ENCODE data around the gene ITIH1.
A peak's percentile ranks its signal among the peaks of the same experiment; 100 is the strongest.

Gene ITIH1

DNA sequence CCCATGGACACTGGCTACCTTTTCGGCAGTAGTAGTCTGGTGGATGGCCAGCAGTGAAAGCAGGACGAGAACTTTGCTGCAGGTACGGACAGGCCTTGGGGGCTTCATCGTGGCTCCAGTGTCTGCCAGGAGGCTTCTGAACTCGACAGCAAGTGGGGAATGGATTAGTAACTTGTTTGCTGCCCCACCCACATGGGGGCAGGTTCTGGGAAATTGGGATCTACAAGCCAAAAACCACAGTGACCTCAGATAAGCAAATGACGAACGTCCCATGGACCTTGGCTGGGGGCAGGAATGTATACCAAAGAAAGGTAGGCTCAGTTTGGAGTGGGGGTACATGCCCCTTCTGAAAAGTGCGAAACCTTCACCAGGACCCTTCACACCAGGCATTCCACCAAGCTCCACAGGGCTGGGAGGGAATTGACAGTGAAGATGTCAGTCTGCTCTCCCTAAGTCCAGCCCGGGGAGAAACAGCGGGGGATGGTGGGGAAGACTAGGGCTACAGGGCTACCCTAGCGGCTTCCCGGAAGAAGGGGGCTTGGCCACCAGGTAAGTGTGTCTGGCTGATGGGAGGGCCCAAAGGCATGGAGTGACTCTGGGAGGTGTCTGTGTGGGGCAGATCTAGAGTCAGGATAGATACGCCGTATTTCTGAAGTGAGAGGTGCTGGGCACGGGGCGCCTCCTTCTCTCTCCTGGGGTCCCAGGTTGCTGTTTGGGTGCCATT is 53.3 kb downstream of the ITIH1 start, which contains the start of gene ITIH4:
TSS of gene ITIH4 (minus strand) at position 138 of the 724 bp plus-strand sequence. CDS start at position 108, 30 bp downstream.
- TF ChIP-seq CTCF (IDR thresholded peaks at IDR 0.05; ENCODE audit: low read depth, low read length, missing control alignments) = no peak
- no peak within 1 kb of the TSS for H3K4me3 ChIP-seq (ENCODE audit: low read depth, low read length)
- DNase-seq (ENCODE audit: low read depth) = no peak
- in situ Hi-C loops (cut with HindIII; ENCODE audit: low sequenced_read_pairs) = no loop called here

GRCh38 chr3:52831500-52832301 is 54.3 kb downstream of the ITIH1 start:
- H3K4me3 ChIP-seq (ENCODE audit: low read depth, low read length) = no peak overlapping the region
- TF ChIP-seq CTCF (IDR thresholded peaks at IDR 0.05; ENCODE audit: low read depth, low read length, missing control alignments) = no peak
- DNase-seq (ENCODE audit: low read depth) = peak; percentile 53
- in situ Hi-C loops (cut with HindIII; ENCODE audit: low sequenced_read_pairs) = no loop called here

DNA sequence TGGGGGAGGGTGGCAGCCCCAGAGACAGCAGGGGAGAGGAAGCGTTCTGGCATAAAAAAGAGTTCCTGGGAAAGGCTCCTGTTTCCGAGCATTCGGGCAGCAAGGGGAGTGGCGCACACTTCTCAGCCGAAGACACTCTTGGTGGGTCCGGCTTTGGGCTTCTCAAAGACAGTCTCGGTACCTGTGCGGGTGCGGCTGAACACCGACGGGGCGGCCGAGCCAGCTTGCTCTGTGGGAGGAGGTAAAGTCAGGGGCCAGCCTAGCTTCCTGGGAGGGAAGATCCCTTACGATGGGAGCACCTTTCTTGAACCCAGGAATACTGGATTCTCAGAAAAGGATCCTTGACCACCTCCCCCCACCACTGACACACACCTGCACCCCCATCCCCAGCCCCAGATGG is 55.8 kb downstream of the ITIH1 start:
- no peak for DNase-seq (ENCODE audit: low read depth)
- in situ Hi-C loops (cut with HindIII; ENCODE audit: low sequenced_read_pairs) = no loop called here
- TF ChIP-seq CTCF (IDR thresholded peaks at IDR 0.05; ENCODE audit: low read depth, low read length, missing control alignments) = no peak
- no peak overlapping the region for H3K4me3 ChIP-seq (ENCODE audit: low read depth, low read length)

GRCh38 chr3:52834871-52835501 is 57.6 kb downstream of the ITIH1 start, which contains the start of gene MUSTN1:
TSS of gene MUSTN1 (minus strand) at chr3:52835019. CDS start at chr3:52834948, 71 bp downstream.
- no peak for DNase-seq (ENCODE audit: low read depth)
- in situ Hi-C loops (cut with HindIII; ENCODE audit: low sequenced_read_pairs) = loop anchor here (5.0 kb wide), 2 partner anchors 53 to 62 kb away; partner anchors contain the start of gene STIMATE
- no peak within 1 kb of the TSS for H3K4me3 ChIP-seq (ENCODE audit: low read depth, low read length)
- TF ChIP-seq CTCF (IDR thresholded peaks at IDR 0.05; ENCODE audit: low read depth, low read length, missing control alignments) = no peak

- DNase-seq (ENCODE audit: low read depth) = no peak
- no peak for TF ChIP-seq CTCF (IDR thresholded peaks at IDR 0.05; ENCODE audit: low read depth, low read length, missing control alignments)
- no peak overlapping the region for H3K4me3 ChIP-seq (ENCODE audit: low read depth, low read length)
- in situ Hi-C loops (cut with HindIII; ENCODE audit: low sequenced_read_pairs) = loop anchor here (5.0 kb wide), 2 partner anchors 54 to 61 kb away; partner anchors contain the start of gene STIMATE
Observed at GRCh38 chr3:52835766-52836470, 58.5 kb downstream of the ITIH1 start.

- no peak for DNase-seq (ENCODE audit: low read depth)
- in situ Hi-C loops (cut with HindIII; ENCODE audit: low sequenced_read_pairs) = loop anchor here (5.0 kb wide), 2 partner anchors 54 to 61 kb away; partner anchors contain the start of gene STIMATE
- no peak for TF ChIP-seq CTCF (IDR thresholded peaks at IDR 0.05; ENCODE audit: low read depth, low read length, missing control alignments)
- H3K4me3 ChIP-seq (ENCODE audit: low read depth, low read length) = no peak overlapping the region
Observed at GRCh38 chr3:52836471-52836845, 59.1 kb downstream of the ITIH1 start.
